Caco-2 (cell line): ENCODE results near the gene KATNB1. TPM values are rescaled to one million over a fixed set of nuclear protein-coding genes. Genes with fewer than 3 reads are reported as not detected.

Experiments used
- BruUV-seq: library from RNA; stranded (reverse); fragments of 400-500 nt; replicated peaks from 2 replicates; lab custom pipeline; 2021; lab: Mats Ljungman, UMichigan
- CTCF ChIA-PET: fragments of 300-600 bp; sonication (Branson Sonifier 250); formaldehyde crosslinking; loops from one replicate; lab custom pipeline; 2022; ENCODE audit warnings: antibody characterized with exemption; lab: Charles Lee
- POLR2A ChIA-PET: fragments of 300-600 bp; sonication (Branson Sonifier 250); formaldehyde crosslinking; loops from one replicate; lab custom pipeline; 2022; ENCODE audit warnings: antibody characterized with exemption; lab: Charles Lee
- DNase-seq, 2 experiments: peaks; one replicate each; pipeline versions ENCODE4 v3.0.0 to v3.0.0-alpha.2; 2020 to 2022
- H3K27me3 ChIP-seq: replicated peaks from 2 replicates; pipeline ENCODE4 v1.6.0; 2011; ENCODE audit warnings: low read length; ENCODE audit not compliant: control insufficient read depth, insufficient read depth
- H3K36me3 ChIP-seq: 2 replicates; pipeline ENCODE4 v1.5.1; 2011; ENCODE audit warnings: low read length; ENCODE audit not compliant: control insufficient read depth, insufficient read depth
- H3K4me1 ChIP-seq: fragments of 250-450 bp; sonication (Bioruptor Pico); 2 replicates; pipeline ENCODE4 v1.5.1; 2020; ENCODE audit warnings: mild to moderate bottlenecking
- H3K4me3 ChIP-seq: 2 replicates; pipeline ENCODE4 v1.5.1; 2011; ENCODE audit warnings: low read depth, mild to moderate bottlenecking, control low read depth, low read length
- H3K9me3 ChIP-seq: fragments of 250-450 bp; sonication (Bioruptor Pico); 2 replicates; pipeline ENCODE4 v1.5.1; 2020; ENCODE audit warnings: mild to moderate bottlenecking, moderate library complexity
- H3K27ac Mint-ChIP-seq: one replicate; pipeline ENCODE4 v1.8.0; 2022; ENCODE audit warnings: mixed read lengths; ENCODE audit not compliant: unreplicated experiment
- H3K27me3 Mint-ChIP-seq: one replicate; pipeline ENCODE4 v1.8.0; 2022; ENCODE audit warnings: mixed read lengths; ENCODE audit not compliant: insufficient read depth, unreplicated experiment
- H3K36me3 Mint-ChIP-seq: one replicate; pipeline ENCODE4 v1.8.0; 2022; ENCODE audit warnings: mild to moderate bottlenecking, mixed read lengths; ENCODE audit not compliant: insufficient read depth, unreplicated experiment
- H3K4me1 Mint-ChIP-seq: one replicate; pipeline ENCODE4 v1.8.0; 2022; ENCODE audit warnings: low read depth, mixed read lengths; ENCODE audit not compliant: unreplicated experiment
- H3K4me3 Mint-ChIP-seq: one replicate; pipeline ENCODE4 v1.8.0; 2022; ENCODE audit warnings: mild to moderate bottlenecking, moderate library complexity, mixed read lengths; ENCODE audit not compliant: unreplicated experiment
- H3K9me3 Mint-ChIP-seq: one replicate; pipeline ENCODE4 v1.8.0; 2022; ENCODE audit warnings: mixed read lengths; ENCODE audit not compliant: unreplicated experiment
- intact Hi-C: fragments of 100-400 bp; cut with micrococcal nuclease; formaldehyde crosslinking; loops from one replicate; pipeline ENCODE4 v1.10.0; 2022; ENCODE audit not compliant: unreplicated experiment
- total RNA-seq: library from RNA; stranded (reverse); gene quantifications from 2 replicates; pipeline ENCODE4 v1.2.3, GENCODE V29; 2022
- TF ChIP-seq, protein P1 (sequence below), 2 experiments: fragments of 200-600 bp in 1 of 2; IDR thresholded peaks; 1 replicate in 1 of 2; 2 replicates in 1 of 2; pipeline versions ENCODE4 v1.5.1 to v1.8.0; 2011 to 2022; ENCODE audit warnings: antibody characterized with exemption in 1 of 2, control low read depth in 1 of 2, inconsistent platforms in 1 of 2, low read depth in 1 of 2, low read length in 1 of 2, mild to moderate bottlenecking in 1 of 2, moderate library complexity in 1 of 2; ENCODE audit not compliant: insufficient read depth in 1 of 2, severe bottlenecking in 1 of 2, unreplicated experiment in 1 of 2

KATNB1 gene
- total RNA-seq, 1 experiment from 2014 or later = 32.4 TPM

DNA sequence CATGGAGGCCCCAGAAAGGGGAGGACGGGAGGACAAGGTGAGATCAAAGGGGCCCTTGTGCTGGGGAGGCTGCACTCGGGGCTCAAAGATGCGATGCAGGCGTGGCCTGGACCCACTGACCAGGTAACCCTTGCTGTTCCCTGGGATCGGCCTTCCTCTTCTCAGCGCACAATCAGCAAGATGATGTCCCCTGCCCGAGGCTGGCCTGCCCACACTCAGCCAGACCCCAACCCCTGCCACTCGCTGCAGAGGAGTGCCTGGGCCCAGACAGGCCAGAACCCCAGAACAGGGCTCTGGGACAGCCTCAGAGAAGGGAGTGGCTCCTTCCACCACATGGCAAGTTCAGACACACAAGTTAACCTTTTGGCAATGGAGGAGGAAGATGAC is 51.9 kb downstream of the KATNB1 start:
- no peak overlapping the region for H3K4me3 ChIP-seq
- no peaks in the 10 kb centered on the region for H3K27me3 ChIP-seq
- H3K36me3 Mint-ChIP-seq = peaks cover 54% of the 10 kb centered on the region
- POLR2A ChIA-PET = interaction anchor here (0.5 kb wide), 1 partner anchor 168 kb away, joined by 13 read pairs; no protein-coding TSS in a partner anchor
- no TSS peak for BruUV-seq
- intact Hi-C loops = no loop called here
- H3K4me1 Mint-ChIP-seq = peaks cover 7% of the 10 kb centered on the region
- TF ChIP-seq, protein P1, sequence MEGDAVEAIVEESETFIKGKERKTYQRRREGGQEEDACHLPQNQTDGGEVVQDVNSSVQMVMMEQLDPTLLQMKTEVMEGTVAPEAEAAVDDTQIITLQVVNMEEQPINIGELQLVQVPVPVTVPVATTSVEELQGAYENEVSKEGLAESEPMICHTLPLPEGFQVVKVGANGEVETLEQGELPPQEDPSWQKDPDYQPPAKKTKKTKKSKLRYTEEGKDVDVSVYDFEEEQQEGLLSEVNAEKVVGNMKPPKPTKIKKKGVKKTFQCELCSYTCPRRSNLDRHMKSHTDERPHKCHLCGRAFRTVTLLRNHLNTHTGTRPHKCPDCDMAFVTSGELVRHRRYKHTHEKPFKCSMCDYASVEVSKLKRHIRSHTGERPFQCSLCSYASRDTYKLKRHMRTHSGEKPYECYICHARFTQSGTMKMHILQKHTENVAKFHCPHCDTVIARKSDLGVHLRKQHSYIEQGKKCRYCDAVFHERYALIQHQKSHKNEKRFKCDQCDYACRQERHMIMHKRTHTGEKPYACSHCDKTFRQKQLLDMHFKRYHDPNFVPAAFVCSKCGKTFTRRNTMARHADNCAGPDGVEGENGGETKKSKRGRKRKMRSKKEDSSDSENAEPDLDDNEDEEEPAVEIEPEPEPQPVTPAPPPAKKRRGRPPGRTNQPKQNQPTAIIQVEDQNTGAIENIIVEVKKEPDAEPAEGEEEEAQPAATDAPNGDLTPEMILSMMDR (IDR thresholded peaks at IDR 0.05; ENCODE audit: insufficient read depth in 1 of 2, low read depth in 1 of 2, low read length in 1 of 2, severe bottlenecking in 1 of 2, unreplicated experiment in 1 of 2) = no peak
- peaks cover 13% of the 10 kb centered on the region; the same call in 1 of the 2 replicates for H3K4me1 ChIP-seq
- H3K27me3 Mint-ChIP-seq = no peaks in the 10 kb centered on the region
- H3K9me3 Mint-ChIP-seq = no peaks in the 10 kb centered on the region
- H3K36me3 ChIP-seq = peaks cover 2% of the 10 kb centered on the region
- CTCF ChIA-PET = interaction anchor here (0.9 kb wide), 1 partner anchor 8 kb away, joined by 3 read pairs; no protein-coding TSS in a partner anchor
- H3K27ac Mint-ChIP-seq = no peak overlapping the region
- H3K4me3 Mint-ChIP-seq = no peak overlapping the region
- no peaks in the 10 kb centered on the region for H3K9me3 ChIP-seq
- no peak for DNase-seq

- intact Hi-C loops = no loop called here
- DNase-seq = no peak
- Mint-ChIP-seq H3K4me3 (no peak overlapping the region), H3K36me3 (peaks cover 54% of the 10 kb centered on the region), H3K4me1 (peaks cover under 1% of the 10 kb centered on the region), H3K9me3 (no peaks in the 10 kb centered on the region), H3K27ac (no peak overlapping the region), H3K27me3 (no peaks in the 10 kb centered on the region)
- ChIA-PET POLR2A (no interaction called here), CTCF (no interaction called here)
- peaks cover 2% of the 10 kb centered on the region for H3K36me3 ChIP-seq
- 0 out of 2 replicates have a peak, but pooled peaks cover 7% of the 10 kb centered on the region for H3K4me1 ChIP-seq
- TF ChIP-seq, protein P1 (IDR thresholded peaks at IDR 0.05; ENCODE audit: insufficient read depth in 1 of 2, low read depth in 1 of 2, low read length in 1 of 2, severe bottlenecking in 1 of 2, unreplicated experiment in 1 of 2) = no peak
- no peaks in the 10 kb centered on the region for H3K9me3 ChIP-seq
- H3K27me3 ChIP-seq = no peaks in the 10 kb centered on the region
- no TSS peak for BruUV-seq
- no peak overlapping the region for H3K4me3 ChIP-seq
These were observed 52.8 kb downstream of the KATNB1 start for GRCh38 chr16:57788252-57788841.

DNA sequence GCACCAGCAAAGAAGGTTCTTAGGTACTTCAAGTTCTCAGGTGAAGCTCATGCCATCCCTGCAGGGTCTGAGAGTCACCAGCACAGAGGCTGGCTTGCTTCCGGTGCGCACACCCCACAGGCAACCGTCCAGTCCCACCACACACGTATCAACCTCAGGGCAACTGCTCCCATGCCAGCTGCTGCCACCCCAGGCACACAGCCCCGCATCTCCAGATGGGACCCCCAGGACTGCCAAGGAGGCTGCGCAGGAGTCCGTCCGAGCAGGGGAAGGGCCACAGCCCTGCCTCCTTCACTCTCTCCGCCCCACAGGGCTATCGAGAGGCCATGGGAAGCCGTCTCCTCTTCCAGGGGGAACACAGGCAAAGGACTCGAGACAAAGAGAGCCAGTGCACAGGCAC is 53.4 kb downstream of the KATNB1 start:
- Mint-ChIP-seq H3K4me1 (no peaks in the 10 kb centered on the region), H3K27ac (no peak overlapping the region), H3K4me3 (no peak overlapping the region), H3K9me3 (no peaks in the 10 kb centered on the region), H3K36me3 (peaks cover 55% of the 10 kb centered on the region), H3K27me3 (no peaks in the 10 kb centered on the region)
- no peak overlapping the region for H3K4me3 ChIP-seq
- intact Hi-C loops = no loop called here
- H3K4me1 ChIP-seq = 0 out of 2 replicates have a peak, but pooled peaks cover 7% of the 10 kb centered on the region
- no peaks in the 10 kb centered on the region for H3K9me3 ChIP-seq
- CTCF ChIA-PET = no interaction called here
- DNase-seq = no peak
- POLR2A ChIA-PET = no interaction called here
- H3K27me3 ChIP-seq = no peaks in the 10 kb centered on the region
- TF ChIP-seq, protein P1 (IDR thresholded peaks at IDR 0.05; ENCODE audit: insufficient read depth in 1 of 2, low read depth in 1 of 2, low read length in 1 of 2, severe bottlenecking in 1 of 2, unreplicated experiment in 1 of 2) = no peak
- BruUV-seq = no TSS peak
- no peaks in the 10 kb centered on the region; the same call in none of the 2 replicates for H3K36me3 ChIP-seq
